GM19240 (cell line): Measurements from ENCODE around the gene ING2.

Experiments
- DNase-seq: peaks from one replicate; pipeline ENCODE4 v3.0.0; 2011; ENCODE audit warnings: low spot score; ENCODE audit not compliant: insufficient read length

Gene ING2

GRCh38 chr4:183499389-183499788 is 5.5 kb upstream of the ING2 start:
- DNase-seq, result no peak

- DNase-seq, result no peak
Measured at GRCh38 chr4:183499801-183500200, 5.1 kb upstream of the ING2 start.

GRCh38 chr4:183503497-183504063 is 1.3 kb upstream of the ING2 start:
- no peak for DNase-seq

- peak; percentile 57 for DNase-seq
Measured at GRCh38 chr4:183504064-183504929, 561 bp upstream of the ING2 start.

- DNase-seq, result peak; percentile 57
Measured at GRCh38 chr4:183505611-183506388, 942 bp downstream of the ING2 start.

GRCh38 chr4:183506389-183506735 is 1.5 kb downstream of the ING2 start:
- DNase-seq, result no peak

- DNase-seq, result no peak
Measured at GRCh38 chr4:183507925-183508696, 3.3 kb downstream of the ING2 start.

GRCh38 chr4:183508697-183509335 is 4.0 kb downstream of the ING2 start:
- no peak for DNase-seq

GRCh38 chr4:183515411-183515810 is 10.6 kb downstream of the ING2 start:
- DNase-seq, result no peak

- DNase-seq, result no peak
Measured at GRCh38 chr4:183517194-183517593, 12.3 kb downstream of the ING2 start.

- no peak for DNase-seq
Measured at GRCh38 chr4:183517781-183518180, 12.9 kb downstream of the ING2 start.

GRCh38 chr4:183522821-183523220 is 18.0 kb downstream of the ING2 start:
- no peak for DNase-seq

- DNase-seq, result no peak
Measured at GRCh38 chr4:183527326-183527725, 22.5 kb downstream of the ING2 start.

- DNase-seq, result no peak
Measured at GRCh38 chr4:183532821-183533220, 28.0 kb downstream of the ING2 start.

- no peak for DNase-seq
Measured at GRCh38 chr4:183533698-183534097, 28.8 kb downstream of the ING2 start.

GRCh38 chr4:183540410-183541009 is 35.7 kb downstream of the ING2 start:
- no peak for DNase-seq

- DNase-seq, result no peak
Measured at GRCh38 chr4:183541010-183541751, 36.3 kb downstream of the ING2 start.

- no peak for DNase-seq
Measured at GRCh38 chr4:183541752-183542040, 36.8 kb downstream of the ING2 start.

GRCh38 chr4:183543435-183543834 is 38.6 kb downstream of the ING2 start:
- DNase-seq, result no peak

GRCh38 chr4:183544109-183544508 is 39.3 kb downstream of the ING2 start:
- DNase-seq, result no peak
